Colonic mucosa (tissue), 4 donors: ENCODE results near the gene TMOD4. TPM values are rescaled to one million over a fixed set of nuclear protein-coding genes. Genes with fewer than 3 reads are reported as not detected.

ENCODE experiments used
- DNase-seq: peaks from one replicate; pipeline ENCODE4 v3.0.0-alpha.2; 2020
- H3K27ac ChIP-seq: fragments of 200-600 bp; one replicate; pipeline ENCODE4 v1.8.0; 2021
- H3K27me3 ChIP-seq: fragments of 200-600 bp; one replicate; pipeline ENCODE4 v1.8.0; 2021
- H3K36me3 ChIP-seq: fragments of 200-600 bp; one replicate; pipeline ENCODE4 v1.8.0; 2021
- H3K4me1 ChIP-seq: fragments of 200-600 bp; one replicate; pipeline ENCODE4 v1.8.0; 2021; ENCODE audit warnings: mild to moderate bottlenecking
- H3K4me3 ChIP-seq: fragments of 200-600 bp; one replicate; pipeline ENCODE4 v1.8.0; 2021
- H3K9ac ChIP-seq, 2 donors: one replicate each; pipeline ENCODE4 v1.7.0; 2013; ENCODE audit warnings: control low read depth in 2 of 2, low read depth in 2 of 2, low read length in 2 of 2
- H3K9me3 ChIP-seq: fragments of 200-600 bp; one replicate; pipeline ENCODE4 v1.8.0; 2021
- CTCF ChIP-seq: fragments of 200-600 bp; IDR thresholded peaks from one replicate; pipeline ENCODE4 v1.8.0; 2022; ENCODE audit warnings: antibody characterized with exemption, mild to moderate bottlenecking
- intact Hi-C: fragments of 100-400 bp; cut with DNase I; formaldehyde crosslinking; loops from one replicate; pipeline ENCODE4 v1.14.1; 2022
- total RNA-seq, 2 donors: library from RNA; stranded (reverse); fragmentation: NEBNext Ultra II Directional in 1 of 2; extraction: Animal tissue kit (Norgen Biotek cat#: 25700) in 1 of 2; gene quantifications; one replicate each; pipeline ENCODE4 v1.2.1, GENCODE V29; 2021
- donor health status: healthy.
- donor health status: DM: no; HTN: no; CAD: no.
- donor health status: DM: no; HTN: no; CAD: no.

The TMOD4 gene
- total RNA-seq, 2 donors from 2014 or later, result 0.67 TPM; not detected in 1

DNA sequence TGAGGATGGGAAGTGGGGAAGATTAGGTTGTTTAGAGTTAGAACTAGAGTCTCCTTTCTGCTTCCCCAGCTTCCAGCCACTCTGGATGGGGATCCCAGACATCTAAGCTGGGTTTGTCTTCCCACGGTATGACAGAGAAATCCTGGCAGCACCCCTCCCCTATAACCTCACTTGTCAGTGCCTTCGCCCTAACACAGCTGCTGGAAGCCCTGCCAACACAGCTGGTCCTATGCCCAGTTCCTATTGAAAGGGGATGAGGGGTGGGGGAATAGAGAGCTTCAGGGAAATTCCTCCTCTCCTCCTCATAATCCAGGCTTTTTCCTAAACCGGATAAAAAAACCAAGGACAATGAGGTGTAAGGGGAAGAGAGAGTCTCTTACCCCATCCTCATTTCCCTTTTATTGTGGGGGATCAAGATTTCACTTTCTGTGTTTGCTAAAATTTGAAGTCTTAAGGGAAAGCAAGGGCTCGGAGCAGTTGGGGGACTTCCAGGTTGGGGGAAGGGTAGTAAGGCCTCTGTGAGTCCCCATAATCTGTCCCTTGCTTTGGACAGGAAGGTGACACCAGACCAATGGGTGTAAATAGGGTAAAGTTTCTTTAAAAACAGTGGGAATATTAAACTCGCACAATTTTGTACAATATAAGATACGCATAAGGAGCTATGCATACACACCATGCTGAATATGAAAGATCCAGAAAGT, 590 bp downstream of the TMOD4 start:
- Histone ChIP-seq H3K4me3 (no peak overlapping the region), H3K9me3 (no peaks in the 10 kb centered on the region), H3K27ac (no peak overlapping the region), H3K9ac (no peak overlapping the region), H3K27me3 (no peaks in the 10 kb centered on the region), H3K36me3 (no peaks in the 10 kb centered on the region), H3K4me1 (no peaks in the 10 kb centered on the region)
- no peak for TF ChIP-seq CTCF
- intact Hi-C loops, result no loop called here
- DNase-seq, result no peak

GRCh38 chr1:151171190-151171589, 4.6 kb downstream of the TMOD4 start:
- no peak for DNase-seq
- Histone ChIP-seq H3K27ac (no peak overlapping the region), H3K9ac (no peak overlapping the region), H3K9me3 (no peaks in the 10 kb centered on the region), H3K4me3 (no peak overlapping the region), H3K36me3 (no peaks in the 10 kb centered on the region), H3K27me3 (no peaks in the 10 kb centered on the region), H3K4me1 (peaks cover 7% of the 10 kb centered on the region)
- TF ChIP-seq CTCF, result no peak
- intact Hi-C loops, result no loop called here

- no peak overlapping the region for H3K27ac ChIP-seq
- no peak for DNase-seq
- intact Hi-C loops, result no loop called here
- peaks cover 11% of the 10 kb centered on the region for H3K4me1 ChIP-seq
- H3K9me3 ChIP-seq, result no peaks in the 10 kb centered on the region
- no peaks in the 10 kb centered on the region for H3K27me3 ChIP-seq
- H3K36me3 ChIP-seq, result no peaks in the 10 kb centered on the region
- no peak overlapping the region for H3K4me3 ChIP-seq
- H3K9ac ChIP-seq, result peak overlapping the region in 1 of 2 donors; percentile 99
- no peak for TF ChIP-seq CTCF
Observed at GRCh38 chr1:151167116-151167515, 8.7 kb downstream of the TMOD4 start.

DNA sequence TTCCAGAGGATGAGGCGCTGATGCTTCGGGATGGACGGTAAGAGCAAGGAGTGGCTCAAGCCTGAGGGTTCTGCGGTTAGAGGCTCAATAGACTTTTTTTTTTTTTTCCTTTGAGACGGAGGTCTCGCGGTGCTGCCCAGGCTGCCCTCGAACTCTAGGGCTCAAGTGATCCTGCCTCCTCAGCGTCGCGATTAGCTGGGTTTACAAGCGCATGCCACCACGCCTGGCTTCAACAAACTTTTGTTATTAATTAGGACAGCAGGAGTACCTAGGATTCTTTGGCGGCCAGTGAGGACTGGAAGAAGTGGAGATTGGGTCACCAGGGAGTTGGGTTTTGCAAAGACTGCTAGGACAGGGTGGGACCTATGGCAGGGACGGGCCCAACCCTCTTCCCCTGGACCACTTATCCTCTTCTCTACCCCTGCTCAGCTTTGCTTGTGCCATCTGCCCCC, 9.2 kb downstream of the TMOD4 start:
- H3K27me3 ChIP-seq, result no peaks in the 10 kb centered on the region
- intact Hi-C loops, result no loop called here

GRCh38 chr1:151165738-151166504, 9.9 kb downstream of the TMOD4 start, which contains the start of the genes LYSMD1 and SCNM1:
Gene LYSMD1 (minus strand): TSS chr1:151165902. CDS start chr1:151165258, 644 bp downstream.
Gene SCNM1 (plus strand): TSS chr1:151166144. CDS start chr1:151166153, 9 bp downstream.
- H3K27ac ChIP-seq, result peak within 1 kb of the TSS; percentile 64
- peaks cover 11% of the 10 kb centered on the region for H3K4me1 ChIP-seq
- H3K27me3 ChIP-seq, result no peaks in the 10 kb centered on the region
- intact Hi-C loops, result no loop called here
- H3K36me3 ChIP-seq, result no peaks in the 10 kb centered on the region
- peak within 1 kb of the TSS; percentile 73 to 99 for H3K9ac ChIP-seq
- H3K4me3 ChIP-seq, result peak within 1 kb of the TSS; percentile 83
- H3K9me3 ChIP-seq, result no peaks in the 10 kb centered on the region
- TF ChIP-seq CTCF, result no peak
- peak; percentile 99 for DNase-seq

More for the DNA sequence above, 9.2 kb downstream of the TMOD4 start:
- Histone ChIP-seq H3K4me3 (peak overlapping the region; percentile 83), H3K9ac (peak overlapping the region; percentile 73 to 99), H3K36me3 (no peaks in the 10 kb centered on the region), H3K9me3 (no peaks in the 10 kb centered on the region), H3K27ac (peak overlapping the region; percentile 64), H3K4me1 (peaks cover 11% of the 10 kb centered on the region)
- no peak for TF ChIP-seq CTCF
- DNase-seq, result no peak
